Measurements from ENCODE around the gene SPAG8. TPM values are rescaled to one million over a fixed set of nuclear protein-coding genes. Genes with fewer than 3 reads are reported as not detected.

SPAG8 gene
- total and polyA plus RNA-seq, 10 of the 15 experiments (the other 5 are each of a cell fraction or from before 2014, with no cell fraction given): 0.40 to 1.1 (median 0.72) TPM

GRCh38 chr9:35852876-35853865, 41.1 kb upstream of the SPAG8 start:
- FAIRE-seq (no peak), DNase-seq (ENCODE audit: low read depth, low spot score) (no peak), ATAC-seq (no peak)
- no peak overlapping the region for H2AFZ ChIP-seq (ENCODE audit: control insufficient read depth, low read depth, low read length)
- no TSS peak for BruUV-seq (replicated peaks)
- H3K4me1 ChIP-seq (ENCODE audit: control insufficient read depth, insufficient read depth, low read length): peaks cover 5% of the 10 kb centered on the region
- H3K79me2 ChIP-seq (ENCODE audit: control insufficient read depth, insufficient read depth, low read length): no peaks in the 10 kb centered on the region
- CTCF ChIA-PET: interaction anchor here (0.7 to 2.3 kb wide), 5 partner anchors 8 to 155 kb away, joined by 3 to 6 read pairs (median 4); no protein-coding TSS in a partner anchor
- H3K27me3 ChIP-seq (replicated peaks in 1 of 2; ENCODE audit: control insufficient read depth in 2 of 2, insufficient read depth in 2 of 2, low read length in 1 of 2): no peaks in the 10 kb centered on the region
- SMC1A ChIA-PET (ENCODE audit: uncharacterized antibody, unreplicated experiment): interaction anchor here (1.6 kb wide), 1 partner anchor 27 kb away, joined by 5 read pairs; no protein-coding TSS in a partner anchor
- no peaks in the 10 kb centered on the region for H4K20me1 ChIP-seq (ENCODE audit: control insufficient read depth, insufficient read depth)
- intact Hi-C loops (cut with micrococcal nuclease; ENCODE audit: unreplicated experiment) (no loop called here), in situ Hi-C loops (cut with MboI) (no loop called here)
- H3K4me2 ChIP-seq (ENCODE audit: control insufficient read depth, insufficient read depth): no peak overlapping the region
- H3K36me3 ChIP-seq (ENCODE audit: control insufficient read depth in 2 of 2, insufficient read depth in 2 of 2, low read length in 1 of 2): no peaks in the 10 kb centered on the region
- no peaks in the 10 kb centered on the region for H3K9me3 ChIP-seq (replicated peaks; ENCODE audit: control insufficient read depth, insufficient read depth, low read length)
- POLR2A ChIA-PET: no interaction called here
- H3K4me3 ChIP-seq: no peak overlapping the region
- RAD21 ChIA-PET (ENCODE audit: unreplicated experiment): interaction anchor here (0.7 kb wide), 1 partner anchor 11 kb away, joined by 3 read pairs; no protein-coding TSS in a partner anchor
- 55% methylated on average over 25 of the region's 25 CpGs for WGBS (ENCODE audit: insufficient coverage, insufficient replicate concordance, low lambda C conversion rate, missing lambda C conversion rate)
- TF ChIP-seq SREBF1 (IDR thresholded peaks at IDR 0.05; ENCODE audit: low read length): no peak
- TF ChIP-seq CREB1 (IDR thresholded peaks at IDR 0.05; ENCODE audit: low read depth): no peak
- TF ChIP-seq ZBTB4 (CRISPR knock-in tag; IDR thresholded peaks at IDR 0.05): no peak
- no peak for TF ChIP-seq ZBTB40 (IDR thresholded peaks at IDR 0.05; ENCODE audit: borderline replicate concordance)
- TF ChIP-seq EP300 (IDR thresholded peaks at IDR 0.05; ENCODE audit: borderline replicate concordance in 1 of 2, control insufficient read depth in 1 of 2, low read depth in 2 of 2, low read length in 2 of 2): no peak
- TF ChIP-seq HDAC6 (IDR thresholded peaks at IDR 0.05; ENCODE audit: unreplicated experiment): no peak
- no peak overlapping the region for H3K9ac ChIP-seq (ENCODE audit: control insufficient read depth, insufficient read depth, low read length)
- H3K27ac ChIP-seq (ENCODE audit: control insufficient read depth, insufficient read depth): no peak overlapping the region

All from GM12878 (cell line).